HepG2 (cell line): ENCODE results near the gene TSTD1. TPM values are rescaled to one million over a fixed set of nuclear protein-coding genes. Genes with fewer than 3 reads are reported as not detected.

Source experiments
- ATAC-seq: fragments of 200-7000 bp; cut with Tn5 transposase; 3 replicates; pipeline ENCODE4 v1.9.1; 2020; ENCODE audit warnings: mild to moderate bottlenecking, moderate library complexity
- BruUV-seq: library from RNA; stranded (reverse); fragments of 400-500 nt; replicated peaks from 2 replicates; lab custom pipeline; 2021; lab: Mats Ljungman, UMichigan
- CTCF ChIA-PET: fragments of 300-600 bp; formaldehyde crosslinking; extraction: SDS; loops from one replicate; lab custom pipeline; 2021; ENCODE audit warnings: low total read pairs, inconsistent platforms, low intra/inter-chr PET ratio; lab: Yijun Ruan, JAX
- POLR2A ChIA-PET: fragments of 350-600 bp; sonication (Branson Sonifier 250); formaldehyde crosslinking; loops from one replicate; lab custom pipeline; 2020; ENCODE audit warnings: antibody characterized with exemption, inconsistent platforms; lab: Yijun Ruan, JAX
- DNase-seq: peaks from one replicate; pipeline ENCODE4 v3.0.0-alpha.2; 2015; ENCODE audit warnings: low spot score
- FAIRE-seq: peaks from 3 replicates; lab custom pipeline; 2011; peaks lifted over from hg19 to GRCh38; lab: Jason Lieb, UNC
- H2AFZ ChIP-seq: one replicate; pipeline ENCODE4 v1.6.1; 2011; ENCODE audit warnings: low read length, inconsistent platforms
- H3K27ac ChIP-seq: fragments of 300-600 bp; 3 replicates; pipeline ENCODE4 v1.8.0; 2011; ENCODE audit warnings: mixed run types, mild to moderate bottlenecking, mixed read lengths, low read length, inconsistent platforms; ENCODE audit not compliant: insufficient read depth; ENCODE audit errors: extremely low read length
- H3K27me3 ChIP-seq, 2 experiments: fragments of 200-600 bp in 1 of 2; 2 replicates in 1 of 2; 3 replicates in 1 of 2; pipeline versions ENCODE4 v1.6.0 to v1.8.0; 2011; ENCODE audit warnings: low read length in 2 of 2, mild to moderate bottlenecking in 2 of 2, moderate library complexity in 2 of 2, inconsistent platforms in 1 of 2; ENCODE audit not compliant: insufficient read depth in 2 of 2, control insufficient read depth in 1 of 2
- H3K36me3 ChIP-seq, 2 experiments: fragments of 200-600 bp in 1 of 2; replicated peaks in 1 of 2; 2 replicates in 1 of 2; 3 replicates in 1 of 2; pipeline versions ENCODE4 v1.5.1 to v1.8.0; 2011; ENCODE audit warnings: low read length in 2 of 2, inconsistent platforms in 1 of 2; ENCODE audit not compliant: insufficient read depth in 2 of 2, control insufficient read depth in 1 of 2
- H3K4me1 ChIP-seq: 2 replicates; pipeline ENCODE4 v1.5.1; 2012; ENCODE audit warnings: low read length, inconsistent platforms; ENCODE audit not compliant: insufficient read depth
- H3K4me2 ChIP-seq: 2 replicates; pipeline ENCODE4 v1.6.0; 2011; ENCODE audit warnings: low read depth, low read length, inconsistent platforms
- H3K4me3 ChIP-seq, 3 experiments: fragments of 200-600 bp in 1 of 3; sonication (generic), shearing (Covaris generic) in 1 of 3; replicated peaks in 1 of 3; 2 replicates each; pipeline ENCODE4 v1.5.1; 2011 to 2016; ENCODE audit warnings: low read length in 3 of 3, inconsistent platforms in 2 of 3, low read depth in 2 of 3, mild to moderate bottlenecking in 2 of 3, control low read depth in 1 of 3, mixed read lengths in 1 of 3; ENCODE audit not compliant: insufficient read depth in 1 of 3
- H3K79me2 ChIP-seq: one replicate; pipeline ENCODE4 v1.6.1; 2011; ENCODE audit warnings: low read length, inconsistent platforms; ENCODE audit not compliant: insufficient read depth
- H3K9ac ChIP-seq: 2 replicates; pipeline ENCODE4 v1.6.0; 2011; ENCODE audit warnings: mild to moderate bottlenecking, low read depth, low read length, inconsistent platforms; ENCODE audit not compliant: insufficient read depth
- H3K9me3 ChIP-seq: 2 replicates; pipeline ENCODE4 v1.5.1; 2012; ENCODE audit warnings: mild to moderate bottlenecking, low read length
- H4K20me1 ChIP-seq: 2 replicates; pipeline ENCODE4 v1.6.0; 2011; ENCODE audit warnings: inconsistent platforms, mild to moderate bottlenecking, low read length, moderate library complexity; ENCODE audit not compliant: insufficient read depth
- CHCHD3 ChIP-seq: sonication (generic); formaldehyde crosslinking; IDR thresholded peaks from 2 replicates; pipeline ENCODE4 v1.8.0; 2022; ENCODE audit warnings: mild to moderate bottlenecking, missing genetic modification reagents, moderate library complexity
- DMTF1 ChIP-seq: sonication (generic); formaldehyde crosslinking; IDR thresholded peaks from 2 replicates; pipeline ENCODE4 v1.4.0; 2020; ENCODE audit warnings: mild to moderate bottlenecking, missing genetic modification reagents
- DNMT1 ChIP-seq: sonication (generic); formaldehyde crosslinking; IDR thresholded peaks from 2 replicates; pipeline ENCODE4 v1.5.1; 2020; ENCODE audit warnings: mild to moderate bottlenecking, missing genetic modification reagents
- DPF2 ChIP-seq: sonication (generic); formaldehyde crosslinking; IDR thresholded peaks from 2 replicates; pipeline ENCODE4 v1.4.0; 2020; ENCODE audit warnings: mild to moderate bottlenecking, low read depth, missing genetic modification reagents, borderline replicate concordance
- ERF ChIP-seq: IDR thresholded peaks from 2 replicates; pipeline ENCODE4 v1.6.1; 2018; ENCODE audit warnings: missing biosample characterization, missing genetic modification reagents
- ETV5 ChIP-seq: IDR thresholded peaks from 2 replicates; pipeline ENCODE4 v1.6.1; 2018; ENCODE audit warnings: missing biosample characterization, missing genetic modification reagents, inconsistent platforms, borderline replicate concordance
- HNRNPH1 ChIP-seq: fragments of 200-400 bp; formaldehyde crosslinking; optimal IDR thresholded peaks from 2 replicates; pipeline ENCODE3; 2017; ENCODE audit warnings: mild to moderate bottlenecking, low read depth, low read length
- HOXD1 ChIP-seq: sonication (generic); formaldehyde crosslinking; IDR thresholded peaks from 2 replicates; pipeline ENCODE4 v1.5.0; 2020; ENCODE audit warnings: missing genetic modification reagents
- KLF13 ChIP-seq: sonication (generic); formaldehyde crosslinking; IDR thresholded peaks from 2 replicates; pipeline ENCODE4 v1.4.0; 2020; ENCODE audit warnings: mild to moderate bottlenecking, missing genetic modification reagents
- RERE ChIP-seq: IDR thresholded peaks from 2 replicates; pipeline ENCODE4 v1.6.1; 2016; ENCODE audit warnings: low read depth, missing genetic modification reagents, missing compliant biosample characterization
- RORA ChIP-seq: sonication (generic); formaldehyde crosslinking; IDR thresholded peaks from 2 replicates; pipeline ENCODE4 v1.5.0; 2020; ENCODE audit warnings: mild to moderate bottlenecking, missing genetic modification reagents, moderate library complexity
- SYNCRIP ChIP-seq: fragments of 200-400 bp; formaldehyde crosslinking; IDR thresholded peaks from 2 replicates; pipeline ENCODE4 v1.6.1; 2018; ENCODE audit warnings: mild to moderate bottlenecking, low read depth, low read length; ENCODE audit not compliant: insufficient read depth
- ZNF143 ChIP-seq: sonication (generic); formaldehyde crosslinking; IDR thresholded peaks from 2 replicates; pipeline ENCODE4 v1.4.0; 2020; ENCODE audit warnings: missing genetic modification reagents
- ZNF598 ChIP-seq: sonication (generic); formaldehyde crosslinking; IDR thresholded peaks from 2 replicates; pipeline ENCODE4 v1.5.1; 2020; ENCODE audit warnings: mild to moderate bottlenecking, missing genetic modification reagents, borderline replicate concordance
- ZNF639 ChIP-seq: conservative IDR thresholded peaks from 2 replicates; pipeline ENCODE4 v1.6.1; 2018; ENCODE audit warnings: missing genetic modification reagents
- ZNF776 ChIP-seq: sonication (generic); formaldehyde crosslinking; IDR thresholded peaks from 2 replicates; pipeline ENCODE4 v1.4.0; 2020; ENCODE audit warnings: mild to moderate bottlenecking, missing genetic modification reagents
- ZNF816 ChIP-seq: sonication (generic); formaldehyde crosslinking; IDR thresholded peaks from 2 replicates; pipeline ENCODE4 v1.8.0; 2022; ENCODE audit warnings: missing genetic modification reagents, mild to moderate bottlenecking, borderline replicate concordance
- WGBS: methylation state at CpG from one replicate; pipeline ENCODE4 v1.1.6; 2017; ENCODE audit warnings: low lambda C conversion rate; 5-methylcytosine and 5-hydroxymethylcytosine counted together
- in situ Hi-C: cut with HindIII; loops from 2 replicates; pipeline ENCODE4 v1.10.0; 2017; ENCODE audit warnings: low pct_unique_long_range_greater_than_20kb; ENCODE audit not compliant: extremely low pct_ligation_motif_present
- intact Hi-C: fragments of 100-400 bp; cut with micrococcal nuclease; formaldehyde crosslinking; loops from one replicate; pipeline ENCODE4 v1.10.0; 2022; ENCODE audit not compliant: unreplicated experiment
- polyA plus RNA-seq, 8 experiments: library from polyadenylated mRNA; depleted of rRNA in 3 of 8; stranded (reverse) in 7 of 8; unstranded in 1 of 8; fragments of >200 nt; fragmentation: Illumina TruSeq in 4 of 8; extraction: Trizol in 4 of 8; gene quantifications; 2 replicates each; pipeline versions ENCODE4 v1.2.1 to v1.2.3, GENCODE V29; 2011 to 2016; ENCODE audit warnings: low read depth in 4 of 8, missing spikeins in 1 of 8, mixed read lengths in 1 of 8; ENCODE audit not compliant: insufficient read depth in 1 of 8
- total RNA-seq, 5 experiments: library from RNA; depleted of rRNA; stranded (reverse); fragments of >200 nt; fragmentation: Illumina TruSeq; extraction: Trizol; gene quantifications; 2 replicates each; pipeline ENCODE4 v1.2.3, GENCODE V29; 2016; ENCODE audit warnings: low read depth in 1 of 5

TSTD1 gene
- total and polyA plus RNA-seq, 2 of the 13 experiments (the other 11 are each of a cell fraction or from before 2014, with no cell fraction given): 0.15 to 0.31 TPM

- ChIA-PET POLR2A (no interaction called here), CTCF (no interaction called here)
- H3K4me1 ChIP-seq: peaks cover 44% of the 10 kb centered on the region
- 77% methylated on average over 5 of the region's 5 CpGs for WGBS
- no peaks in the 10 kb centered on the region for H4K20me1 ChIP-seq
- FAIRE-seq: no peak
- H3K27me3 ChIP-seq: peaks cover 0 to 8% of the 10 kb centered on the region in 2 experiments; a peak in 1 of 5 replicates
- H3K4me3 ChIP-seq: no peak overlapping the region
- no TSS peak for BruUV-seq
- H2AFZ ChIP-seq: no peak overlapping the region
- no peaks in the 10 kb centered on the region for H3K36me3 ChIP-seq
- no peaks in the 10 kb centered on the region for H3K9me3 ChIP-seq
- H3K9ac ChIP-seq: no peak overlapping the region
- no peak overlapping the region for H3K4me2 ChIP-seq
- in situ Hi-C loops (no loop called here), intact Hi-C loops (no loop called here)
- ATAC-seq: no peak
- no peak overlapping the region for H3K27ac ChIP-seq
- no peaks in the 10 kb centered on the region for H3K79me2 ChIP-seq
- DNase-seq: no peak
- TF ChIP-seq ZNF598 (CRISPR knock-in tag): no peak
- TF ChIP-seq ZNF776 (CRISPR knock-in tag): no peak
- TF ChIP-seq ETV5: no peak
- no peak for TF ChIP-seq ZNF143 (CRISPR knock-in tag)
- TF ChIP-seq RORA (CRISPR knock-in tag): no peak
- TF ChIP-seq CHCHD3: no peak
- TF ChIP-seq DPF2 (CRISPR knock-in tag): no peak
- TF ChIP-seq HNRNPH1: no peak
- TF ChIP-seq SYNCRIP: no peak
- no peak for TF ChIP-seq KLF13 (CRISPR knock-in tag)
- TF ChIP-seq ERF (CRISPR knock-in tag): no peak
- no peak for TF ChIP-seq ZNF816
- TF ChIP-seq DNMT1: no peak
- TF ChIP-seq RERE: no peak
- no peak for TF ChIP-seq HOXD1 (CRISPR knock-in tag)
- TF ChIP-seq ZNF639: no peak
- TF ChIP-seq DMTF1 (CRISPR knock-in tag): no peak
Observed at GRCh38 chr1:161081519-161081918, 42.8 kb upstream of the TSTD1 start.
